ENCODE data around the gene DLX3. TPM values are rescaled to one million over a fixed set of nuclear protein-coding genes. Genes with fewer than 3 reads are reported as not detected.

The DLX3 gene
- polyA plus RNA-seq, 1 donor from 2014 or later, result not detected

- Histone ChIP-seq H3K27me3 (ENCODE audit: insufficient read depth, low read depth, low read length) (no peaks in the 10 kb centered on the region), H3K9me2 (ENCODE audit: insufficient read depth, low read length) (no peaks in the 10 kb centered on the region), H3F3A (ENCODE audit: insufficient read depth, low read length, poor library complexity, severe bottlenecking) (no peaks in the 10 kb centered on the region), H3K4me2 (ENCODE audit: low read length) (no peak overlapping the region), H4K20me1 (ENCODE audit: insufficient read depth) (no peaks in the 10 kb centered on the region), H3K27ac (ENCODE audit: low read length) (no peak overlapping the region), H3K79me2 (replicated peaks; ENCODE audit: insufficient read depth, low read length) (no peaks in the 10 kb centered on the region), H3K9ac (ENCODE audit: low read length) (no peak overlapping the region), H3K9me3 (ENCODE audit: low read length) (no peaks in the 10 kb centered on the region), H3K36me3 (ENCODE audit: insufficient read depth, low read length) (no peaks in the 10 kb centered on the region), H2AFZ (ENCODE audit: low read depth, low read length) (no peak overlapping the region), H3K4me3 (ENCODE audit: low read length) (no peak overlapping the region)
- no peak for TF ChIP-seq EZH2 (IDR thresholded peaks at IDR 0.05; ENCODE audit: borderline replicate concordance, insufficient read depth, low read length, poor library complexity, severe bottlenecking)
- no peak for TF ChIP-seq TAF1 (IDR thresholded peaks at IDR 0.05; ENCODE audit: low read depth)
- no peak for TF ChIP-seq REST (IDR thresholded peaks at IDR 0.05; ENCODE audit: borderline replicate concordance)
- no peak for TF ChIP-seq RAD21 (conservative IDR thresholded peaks at IDR 0.05)
- TF ChIP-seq SMC3 (conservative IDR thresholded peaks at IDR 0.05; ENCODE audit: poor library complexity), result no peak
- TF ChIP-seq MXI1 (conservative IDR thresholded peaks at IDR 0.05; ENCODE audit: poor library complexity, severe bottlenecking), result no peak
- TF ChIP-seq EP300 (conservative IDR thresholded peaks at IDR 0.05; ENCODE audit: poor library complexity, severe bottlenecking), result no peak
- TF ChIP-seq POLR2AphosphoS5 (IDR thresholded peaks at IDR 0.05), result no peak
- TF ChIP-seq CTCF (IDR thresholded peaks at IDR 0.05; ENCODE audit: poor library complexity, severe bottlenecking), result no peak
Observed at GRCh38 chr17:50033316-50033715, 38.3 kb upstream of the DLX3 start.

GRCh38 chr17:50029185-50029584 is 34.2 kb upstream of the DLX3 start:
- Histone ChIP-seq H3K79me2 (replicated peaks; ENCODE audit: insufficient read depth, low read length) (no peaks in the 10 kb centered on the region), H3K27ac (ENCODE audit: low read length) (no peak overlapping the region), H3K4me2 (ENCODE audit: low read length) (no peak overlapping the region), H3K9ac (ENCODE audit: low read length) (no peak overlapping the region), H2AFZ (ENCODE audit: low read depth, low read length) (no peak overlapping the region), H4K20me1 (ENCODE audit: insufficient read depth) (no peaks in the 10 kb centered on the region), H3K27me3 (ENCODE audit: insufficient read depth, low read depth, low read length) (no peaks in the 10 kb centered on the region), H3F3A (ENCODE audit: insufficient read depth, low read length, poor library complexity, severe bottlenecking) (no peaks in the 10 kb centered on the region), H3K9me3 (ENCODE audit: low read length) (no peaks in the 10 kb centered on the region), H3K4me3 (ENCODE audit: low read length) (no peak overlapping the region), H3K36me3 (ENCODE audit: insufficient read depth, low read length) (no peaks in the 10 kb centered on the region), H3K9me2 (ENCODE audit: insufficient read depth, low read length) (no peaks in the 10 kb centered on the region)
- TF ChIP-seq MXI1 (conservative IDR thresholded peaks at IDR 0.05; ENCODE audit: poor library complexity, severe bottlenecking) (no peak), RAD21 (conservative IDR thresholded peaks at IDR 0.05) (no peak), TAF1 (IDR thresholded peaks at IDR 0.05; ENCODE audit: low read depth) (no peak), REST (IDR thresholded peaks at IDR 0.05; ENCODE audit: borderline replicate concordance) (no peak), EZH2 (IDR thresholded peaks at IDR 0.05; ENCODE audit: borderline replicate concordance, insufficient read depth, low read length, poor library complexity, severe bottlenecking) (no peak), POLR2AphosphoS5 (IDR thresholded peaks at IDR 0.05) (no peak), SMC3 (conservative IDR thresholded peaks at IDR 0.05; ENCODE audit: poor library complexity) (no peak), EP300 (conservative IDR thresholded peaks at IDR 0.05; ENCODE audit: poor library complexity, severe bottlenecking) (no peak)

Data from neural cell (in vitro differentiated cells).